Lung (tissue), 12 donors: ENCODE measurements around the gene EYS. TPM values are rescaled to one million over a fixed set of nuclear protein-coding genes. Genes with fewer than 3 reads are reported as not detected.
"Not testable (repeated sequence)": the region's sequence is repeated elsewhere in the genome, so short reads cannot be mapped to it uniquely, and the experiment has no call there.

Source experiments
- ATAC-seq: fragments of 200-7000 bp; cut with Tn5 transposase; one replicate; pipeline ENCODE4 v1.9.1; 2020; ENCODE audit warnings: moderate number of reproducible peaks; ENCODE audit not compliant: insufficient read depth, low FRiP score
- DNase-seq, 3 donors: peaks; one replicate each; pipeline ENCODE4 v3.0.0-alpha.2; 2013 to 2017
- H3K27ac ChIP-seq, 2 donors: one replicate each; pipeline ENCODE4 v1.5.1; 2013; ENCODE audit warnings: mild to moderate bottlenecking in 2 of 2, moderate library complexity in 2 of 2, control low read depth in 1 of 2, inconsistent platforms in 1 of 2, low read depth in 1 of 2, low read length in 1 of 2
- H3K27me3 ChIP-seq, 3 donors: one replicate each; pipeline ENCODE4 v1.5.1; 2013; ENCODE audit warnings: low read length in 2 of 3; ENCODE audit not compliant: control insufficient read depth in 3 of 3, insufficient read depth in 3 of 3
- H3K36me3 ChIP-seq, 4 donors: one replicate each; pipeline ENCODE4 v1.5.1; 2013; ENCODE audit warnings: low read length in 4 of 4, mild to moderate bottlenecking in 1 of 4, moderate library complexity in 1 of 4; ENCODE audit not compliant: control insufficient read depth in 4 of 4, insufficient read depth in 4 of 4
- H3K4me1 ChIP-seq, 5 donors: one replicate each; pipeline ENCODE4 v1.5.1; 2013; ENCODE audit warnings: low read length in 5 of 5, mild to moderate bottlenecking in 2 of 5, moderate library complexity in 1 of 5; ENCODE audit not compliant: control insufficient read depth in 5 of 5, insufficient read depth in 5 of 5
- H3K4me3 ChIP-seq: one replicate; pipeline ENCODE4 v1.5.1; 2013; ENCODE audit warnings: mild to moderate bottlenecking, control low read depth, moderate library complexity
- H3K9ac ChIP-seq, 2 donors: one replicate each; pipeline ENCODE4 v1.5.1; 2013; ENCODE audit warnings: low read length in 2 of 2, control low read depth in 1 of 2; ENCODE audit not compliant: insufficient read depth in 1 of 2
- H3K9me3 ChIP-seq, 4 donors: one replicate each; pipeline ENCODE4 v1.5.1; 2013; ENCODE audit warnings: low read length in 3 of 4, mild to moderate bottlenecking in 1 of 4, moderate library complexity in 1 of 4; ENCODE audit not compliant: control insufficient read depth in 4 of 4, insufficient read depth in 3 of 4
- WGBS, 2 donors: extraction: QIAGEN DNeasy Blood & Tissue Kit; methylation state at CpG; one replicate each; pipeline ENCODE4 v1.1.7; 2013; 5-methylcytosine and 5-hydroxymethylcytosine counted together
- polyA plus RNA-seq, 2 donors: library from polyadenylated mRNA; stranded (reverse); fragments of 200-250 nt; gene quantifications; one replicate each; pipeline ENCODE4 v1.2.1, GENCODE V29; 2013
- total RNA-seq, 2 donors: library from RNA; depleted of rRNA in 1 of 2; stranded (reverse); fragments of >200 nt in 1 of 2; gene quantifications; one replicate each; pipeline ENCODE4 v1.2.1, GENCODE V29; 2014 to 2021
- TF ChIP-seq, protein P1 (sequence below): IDR thresholded peaks from 2 replicates; pipeline ENCODE4 v1.5.1; 2012; ENCODE audit warnings: mild to moderate bottlenecking; ENCODE audit errors: control extremely low read depth, extremely low read depth
- donor health status: control.
- donor health status: control.
- donor health status: Bipolar disorder and iron deficiency.
- donor health status: healthy.
- donor health status: DM: yes; HTN: yes; CAD: no.

Gene EYS
- total and polyA plus RNA-seq, 4 donors = 0.06 to 0.34 (median 0.12) TPM

DNA sequence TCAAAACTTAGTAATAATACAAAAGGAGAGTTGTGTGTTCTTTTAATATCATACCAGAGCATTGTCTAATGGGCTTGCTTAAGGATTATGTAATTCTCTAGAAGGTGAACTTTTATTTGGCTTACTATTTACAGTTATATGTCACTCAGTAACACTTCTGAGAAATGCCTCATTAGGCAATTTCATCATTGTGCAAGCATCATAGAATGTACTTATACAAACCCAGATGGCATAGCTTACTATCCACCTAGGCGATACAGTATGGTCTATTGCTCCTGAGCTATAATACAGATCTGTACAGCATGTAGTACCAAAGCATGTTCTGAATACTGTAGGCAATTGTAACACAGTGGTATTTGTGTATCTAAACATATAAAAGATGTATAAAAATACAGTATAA is 1731.3 kb downstream of the EYS start:
- peak; percentile 41 for ATAC-seq
- DNase-seq = peak in 1 of 3 donors; percentile 39
- H3K9ac ChIP-seq = no peak overlapping the region
- no peaks in the 10 kb centered on the region for H3K36me3 ChIP-seq
- no peaks in the 10 kb centered on the region for H3K27me3 ChIP-seq
- H3K27ac ChIP-seq = no peak overlapping the region
- TF ChIP-seq, protein P1, sequence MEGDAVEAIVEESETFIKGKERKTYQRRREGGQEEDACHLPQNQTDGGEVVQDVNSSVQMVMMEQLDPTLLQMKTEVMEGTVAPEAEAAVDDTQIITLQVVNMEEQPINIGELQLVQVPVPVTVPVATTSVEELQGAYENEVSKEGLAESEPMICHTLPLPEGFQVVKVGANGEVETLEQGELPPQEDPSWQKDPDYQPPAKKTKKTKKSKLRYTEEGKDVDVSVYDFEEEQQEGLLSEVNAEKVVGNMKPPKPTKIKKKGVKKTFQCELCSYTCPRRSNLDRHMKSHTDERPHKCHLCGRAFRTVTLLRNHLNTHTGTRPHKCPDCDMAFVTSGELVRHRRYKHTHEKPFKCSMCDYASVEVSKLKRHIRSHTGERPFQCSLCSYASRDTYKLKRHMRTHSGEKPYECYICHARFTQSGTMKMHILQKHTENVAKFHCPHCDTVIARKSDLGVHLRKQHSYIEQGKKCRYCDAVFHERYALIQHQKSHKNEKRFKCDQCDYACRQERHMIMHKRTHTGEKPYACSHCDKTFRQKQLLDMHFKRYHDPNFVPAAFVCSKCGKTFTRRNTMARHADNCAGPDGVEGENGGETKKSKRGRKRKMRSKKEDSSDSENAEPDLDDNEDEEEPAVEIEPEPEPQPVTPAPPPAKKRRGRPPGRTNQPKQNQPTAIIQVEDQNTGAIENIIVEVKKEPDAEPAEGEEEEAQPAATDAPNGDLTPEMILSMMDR = no peak
- 44 to 58% methylated on average over 1 of the region's 1 CpG for WGBS, 2 donors
- H3K4me1 ChIP-seq = no peaks in the 10 kb centered on the region
- no peak overlapping the region for H3K4me3 ChIP-seq
- H3K9me3 ChIP-seq = no peaks in the 10 kb centered on the region

DNA sequence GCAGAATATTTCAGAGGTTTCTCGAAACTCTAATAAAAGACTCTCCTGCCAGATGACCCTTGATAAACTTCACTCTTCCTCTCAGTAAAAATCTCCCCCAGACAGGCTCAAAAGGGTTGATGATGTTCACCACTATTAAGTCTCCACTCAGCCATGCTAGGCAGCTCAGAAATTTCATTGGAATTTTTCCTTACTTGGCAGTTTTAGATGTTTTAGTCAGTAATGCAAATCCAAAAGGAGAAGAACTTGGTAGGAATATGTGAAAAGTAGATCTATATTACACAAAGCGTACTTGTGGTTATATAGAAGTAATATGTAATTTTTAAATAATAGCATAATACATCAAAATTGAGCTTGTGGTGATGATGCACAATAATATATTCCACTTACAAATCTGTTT is 1738.4 kb downstream of the EYS start:
- Histone ChIP-seq H3K4me1 (no peaks in the 10 kb centered on the region), H3K27me3 (no peaks in the 10 kb centered on the region), H3K9me3 (no peaks in the 10 kb centered on the region), H3K9ac (no peak overlapping the region), H3K27ac (no peak overlapping the region), H3K36me3 (no peaks in the 10 kb centered on the region), H3K4me3 (no peak overlapping the region)
- ATAC-seq (no peak), DNase-seq (no peak)
- WGBS, 2 donors = 74 to 87% methylated on average over 2 of the region's 2 CpGs
- TF ChIP-seq, protein P1 = no peak

DNA sequence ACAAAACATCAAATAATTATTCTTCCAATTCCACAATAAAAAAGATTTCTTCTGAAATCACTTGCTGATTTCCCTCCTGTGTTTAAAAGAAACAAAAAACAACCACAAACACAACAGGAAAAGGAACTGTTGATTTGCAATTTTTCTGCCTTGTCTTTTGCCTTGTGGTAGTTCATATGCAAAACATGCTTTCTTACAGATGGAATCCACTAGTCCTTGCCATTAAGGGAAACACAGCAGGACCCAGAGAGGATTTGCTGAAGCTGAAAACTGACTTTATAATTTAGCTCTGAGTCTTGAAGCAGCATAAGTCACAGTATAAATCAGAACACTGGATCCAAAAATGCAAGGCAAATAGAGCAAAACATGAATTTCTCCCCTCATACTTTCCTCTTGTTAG is 1742.7 kb downstream of the EYS start:
- no peak overlapping the region for H3K9ac ChIP-seq
- TF ChIP-seq, protein P1 = no peak
- no peak overlapping the region for H3K4me3 ChIP-seq
- no peak for DNase-seq
- ATAC-seq = no peak
- H3K27me3 ChIP-seq = no peaks in the 10 kb centered on the region
- H3K27ac ChIP-seq = no peak overlapping the region
- no peaks in the 10 kb centered on the region for H3K9me3 ChIP-seq
- H3K36me3 ChIP-seq = no peaks in the 10 kb centered on the region
- no peaks in the 10 kb centered on the region for H3K4me1 ChIP-seq

DNA sequence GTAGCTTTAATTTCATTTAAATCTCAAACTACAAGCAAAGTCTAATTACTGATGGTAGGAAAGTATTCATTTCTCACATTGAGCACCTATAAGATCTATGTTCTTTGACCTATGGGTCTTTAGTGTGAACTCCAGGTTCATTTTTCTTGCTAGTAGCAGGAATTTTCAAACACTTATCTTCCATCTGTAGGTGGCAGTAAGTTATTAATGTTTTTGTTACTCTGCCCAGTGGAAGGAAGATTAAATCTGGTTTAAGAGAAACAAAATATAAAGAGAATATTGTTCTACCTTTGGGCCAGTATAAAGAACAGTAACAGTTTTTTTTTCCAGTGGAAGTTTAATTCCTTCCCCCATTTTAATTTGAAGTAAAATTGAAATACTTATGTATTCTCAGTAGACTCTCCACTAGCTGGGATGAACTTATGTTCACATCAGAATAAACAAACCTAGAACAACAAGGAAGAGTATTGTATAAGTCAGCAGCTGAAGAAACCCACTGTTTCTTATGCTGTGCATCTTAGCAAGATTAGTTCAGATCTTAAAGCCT is 1743.2 kb downstream of the EYS start:
- Histone ChIP-seq H3K36me3 (no peaks in the 10 kb centered on the region), H3K4me3 (no peak overlapping the region), H3K9me3 (no peaks in the 10 kb centered on the region), H3K27me3 (no peaks in the 10 kb centered on the region), H3K27ac (no peak overlapping the region), H3K9ac (no peak overlapping the region), H3K4me1 (no peaks in the 10 kb centered on the region)
- no peak for ATAC-seq
- TF ChIP-seq, protein P1 = no peak
- peak in 1 of 3 donors; percentile 25 for DNase-seq

DNA sequence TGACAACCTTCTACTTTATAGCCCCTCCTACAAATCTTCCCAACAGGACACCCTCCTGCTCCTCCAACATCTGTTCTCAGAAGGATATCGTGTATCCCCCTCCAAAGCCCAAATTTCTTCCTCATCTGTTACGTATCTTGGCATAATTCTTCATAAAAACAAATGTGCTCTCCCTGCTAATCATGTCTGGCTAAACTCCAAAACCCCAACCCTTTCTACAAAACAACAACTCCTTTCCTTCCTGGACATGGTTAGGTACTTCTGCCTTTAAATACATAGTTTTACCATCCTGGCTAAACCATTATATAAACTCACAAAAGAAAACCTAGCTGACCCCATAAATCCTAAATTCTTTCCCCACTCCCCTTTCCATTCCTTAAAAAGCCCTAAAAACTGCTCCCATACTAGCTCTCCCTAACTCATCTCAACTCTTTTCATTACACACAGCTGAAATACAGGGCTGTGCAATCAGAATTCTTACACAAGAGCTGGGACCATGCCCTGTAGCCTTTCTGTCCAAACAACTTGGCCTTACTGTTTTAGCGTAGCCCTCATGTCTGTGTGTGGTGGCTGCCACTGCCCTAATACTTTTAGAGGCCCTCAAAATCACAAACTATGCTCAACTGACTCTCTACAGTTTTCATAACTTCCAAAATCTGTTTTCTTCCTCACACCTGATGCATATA is 1753.5 kb downstream of the EYS start:
- H3K9ac ChIP-seq, H3K36me3 ChIP-seq, H3K27me3 ChIP-seq, H3K27ac ChIP-seq, H3K4me1 ChIP-seq, H3K4me3 ChIP-seq, DNase-seq, H3K9me3 ChIP-seq, ATAC-seq: not testable (repeated sequence)
- WGBS, 2 donors = 51 to 54% methylated on average over 3 of the region's 3 CpGs
